AG04450 (cell line): ENCODE measurements around the gene FBXO44. TPM values are rescaled to one million over a fixed set of nuclear protein-coding genes. Genes with fewer than 3 reads are reported as not detected.

Experiments used
- CTCF ChIA-PET: fragments of 300-600, 350-600 bp; formaldehyde crosslinking; extraction: SDS; loops from one replicate; lab custom pipeline; 2022; ENCODE audit warnings: antibody characterized with exemption, inconsistent platforms; lab: Charles Lee
- POLR2A ChIA-PET: fragments of 350-600 bp; formaldehyde crosslinking; extraction: SDS; loops from one replicate; lab custom pipeline; 2021; ENCODE audit warnings: antibody characterized with exemption, inconsistent platforms; lab: Yijun Ruan, JAX
- DNase-seq: peaks from one replicate; pipeline ENCODE4 v3.0.0-alpha.2; 2011; ENCODE audit warnings: low read depth, low spot score
- H3K27ac ChIP-seq: one replicate; pipeline ENCODE4 v1.5.1; 2012; ENCODE audit warnings: low read depth, low read length, control low read depth
- H3K27me3 ChIP-seq: one replicate; pipeline ENCODE4 v1.6.0; 2012; ENCODE audit warnings: low read length; ENCODE audit not compliant: control insufficient read depth, insufficient read depth
- H3K4me3 ChIP-seq: 2 replicates; pipeline ENCODE4 v1.5.1; 2011; ENCODE audit warnings: mild to moderate bottlenecking, low read depth, low read length, control low read depth
- H3K9me3 ChIP-seq: 2 replicates; pipeline ENCODE4 v1.5.1; 2012; ENCODE audit warnings: low read length; ENCODE audit not compliant: control insufficient read depth, insufficient read depth
- polyA plus RNA-seq: library from polyadenylated mRNA; depleted of rRNA; stranded (reverse); fragments of >200 nt; gene quantifications from 2 replicates; pipeline ENCODE4 v1.2.3, GENCODE V29; 2011
- TF ChIP-seq, protein P1 (sequence below): IDR thresholded peaks from 2 replicates; pipeline ENCODE4 v1.5.1; 2011; ENCODE audit warnings: low read depth, low read length, control low read depth, inconsistent platforms

Gene FBXO44
- polyA plus RNA-seq, 1 experiment, result 12.3 TPM

- no peak overlapping the region for H3K27ac ChIP-seq
- no peak for DNase-seq
- CTCF ChIA-PET, result no interaction called here
- no peaks in the 10 kb centered on the region for H3K9me3 ChIP-seq
- POLR2A ChIA-PET, result no interaction called here
- TF ChIP-seq, protein P1, sequence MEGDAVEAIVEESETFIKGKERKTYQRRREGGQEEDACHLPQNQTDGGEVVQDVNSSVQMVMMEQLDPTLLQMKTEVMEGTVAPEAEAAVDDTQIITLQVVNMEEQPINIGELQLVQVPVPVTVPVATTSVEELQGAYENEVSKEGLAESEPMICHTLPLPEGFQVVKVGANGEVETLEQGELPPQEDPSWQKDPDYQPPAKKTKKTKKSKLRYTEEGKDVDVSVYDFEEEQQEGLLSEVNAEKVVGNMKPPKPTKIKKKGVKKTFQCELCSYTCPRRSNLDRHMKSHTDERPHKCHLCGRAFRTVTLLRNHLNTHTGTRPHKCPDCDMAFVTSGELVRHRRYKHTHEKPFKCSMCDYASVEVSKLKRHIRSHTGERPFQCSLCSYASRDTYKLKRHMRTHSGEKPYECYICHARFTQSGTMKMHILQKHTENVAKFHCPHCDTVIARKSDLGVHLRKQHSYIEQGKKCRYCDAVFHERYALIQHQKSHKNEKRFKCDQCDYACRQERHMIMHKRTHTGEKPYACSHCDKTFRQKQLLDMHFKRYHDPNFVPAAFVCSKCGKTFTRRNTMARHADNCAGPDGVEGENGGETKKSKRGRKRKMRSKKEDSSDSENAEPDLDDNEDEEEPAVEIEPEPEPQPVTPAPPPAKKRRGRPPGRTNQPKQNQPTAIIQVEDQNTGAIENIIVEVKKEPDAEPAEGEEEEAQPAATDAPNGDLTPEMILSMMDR, result no peak
- no peaks in the 10 kb centered on the region for H3K27me3 ChIP-seq
- H3K4me3 ChIP-seq, result no peak overlapping the region
These were observed 42.9 kb upstream of the FBXO44 start for GRCh38 chr1:11611638-11612327.

DNA sequence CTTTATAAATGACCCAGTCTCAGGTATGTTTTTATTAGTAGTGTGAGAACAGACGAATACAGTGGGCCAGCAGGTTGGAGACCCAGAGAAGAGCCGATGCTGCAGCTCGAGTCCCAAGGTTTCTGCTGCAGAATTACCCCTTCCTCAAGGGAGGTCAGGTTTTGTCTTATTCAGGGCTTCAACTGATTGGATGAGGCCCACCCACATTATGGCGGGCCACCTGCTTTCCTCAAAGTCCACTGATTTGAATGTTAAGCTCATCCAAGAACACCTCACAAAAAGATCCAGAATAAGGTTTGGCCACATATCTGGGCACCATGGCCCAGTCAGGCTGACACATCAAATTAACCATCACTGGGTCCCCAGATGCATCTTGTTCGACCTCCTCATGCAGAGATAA, 41.3 kb upstream of the FBXO44 start:
- ChIA-PET POLR2A (no interaction called here), CTCF (no interaction called here)
- no peak for DNase-seq
- Histone ChIP-seq H3K27ac (no peak overlapping the region), H3K27me3 (no peaks in the 10 kb centered on the region), H3K4me3 (no peak overlapping the region), H3K9me3 (no peaks in the 10 kb centered on the region)
- TF ChIP-seq, protein P1, result no peak

DNA sequence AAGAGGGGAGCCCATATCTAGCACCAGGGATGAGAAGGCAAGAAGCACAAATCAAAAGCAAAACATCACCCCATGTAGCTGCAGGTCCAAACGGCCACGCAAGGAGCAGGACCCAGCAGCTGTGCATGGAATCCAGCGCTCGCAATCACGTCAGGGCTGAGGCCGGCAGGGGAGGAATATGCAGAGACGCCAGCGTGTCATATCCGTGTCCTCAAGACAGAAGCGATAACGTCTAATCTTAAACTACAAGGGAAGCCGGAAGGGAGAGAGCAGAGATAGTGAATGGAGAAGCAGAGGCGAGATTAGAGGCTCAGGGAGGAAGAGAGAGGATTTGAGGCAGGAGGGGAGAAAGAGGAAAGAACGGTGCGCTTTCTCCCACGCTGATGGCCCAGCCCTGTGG, 39.6 kb upstream of the FBXO44 start:
- TF ChIP-seq, protein P1, result no peak
- POLR2A ChIA-PET, result no interaction called here

DNA sequence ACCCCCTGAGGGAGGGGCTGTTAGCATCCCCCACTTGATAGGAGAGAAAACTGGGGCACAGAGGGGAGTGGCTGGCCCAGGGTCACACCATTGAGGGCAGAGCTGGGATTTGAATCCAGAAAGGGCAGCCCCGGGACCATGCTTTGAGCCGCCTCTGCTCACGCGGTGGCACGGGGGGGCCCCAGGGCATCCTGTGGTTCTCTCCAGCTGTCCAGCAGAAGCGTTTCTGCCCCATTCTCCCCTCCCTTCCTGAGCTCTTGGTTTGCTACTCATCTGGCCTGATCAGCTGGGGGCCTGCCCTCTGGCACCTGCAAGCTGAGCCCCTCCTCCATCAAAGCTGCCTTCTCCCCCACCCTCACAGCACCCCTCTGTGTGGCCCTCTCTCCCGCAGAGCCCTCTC, 37.9 kb upstream of the FBXO44 start:
- Histone ChIP-seq H3K4me3 (no peak overlapping the region), H3K9me3 (no peaks in the 10 kb centered on the region), H3K27me3 (peaks cover 2% of the 10 kb centered on the region), H3K27ac (no peak overlapping the region)
- POLR2A ChIA-PET, result no interaction called here
- TF ChIP-seq, protein P1, result no peak
- DNase-seq, result no peak
- CTCF ChIA-PET, result no interaction called here

More for the DNA sequence above, 39.6 kb upstream of the FBXO44 start:
- H3K4me3 ChIP-seq, result no peak overlapping the region
- DNase-seq, result no peak
- no peaks in the 10 kb centered on the region for H3K9me3 ChIP-seq
- no peaks in the 10 kb centered on the region for H3K27me3 ChIP-seq
- CTCF ChIA-PET, result no interaction called here
- no peak overlapping the region for H3K27ac ChIP-seq

GRCh38 chr1:11617314-11617713, 37.4 kb upstream of the FBXO44 start:
- Histone ChIP-seq H3K27me3 (peaks cover 2% of the 10 kb centered on the region), H3K27ac (no peak overlapping the region), H3K9me3 (no peaks in the 10 kb centered on the region), H3K4me3 (no peak overlapping the region)
- DNase-seq, result no peak
- ChIA-PET CTCF (no interaction called here), POLR2A (no interaction called here)
- TF ChIP-seq, protein P1, result no peak
